H1 (cell line): ENCODE measurements around the gene SIX6. TPM values are rescaled to one million over a fixed set of nuclear protein-coding genes. Genes with fewer than 3 reads are reported as not detected.

ENCODE experiments used
- CTCF ChIA-PET: fragments of 300-600 bp; sonication (Branson Sonifier 250); formaldehyde crosslinking; loops from one replicate; lab custom pipeline; 2021; ENCODE audit not compliant: partially characterized antibody; lab: Charles Lee
- POLR2A ChIA-PET: fragments of 300-600 bp; sonication (Branson Sonifier 250); formaldehyde crosslinking; loops from one replicate; lab custom pipeline; 2021; ENCODE audit warnings: inconsistent platforms; ENCODE audit not compliant: partially characterized antibody; lab: Charles Lee
- DNase-seq, 2 experiments: peaks; one replicate each; pipeline versions ENCODE4 v3.0.0 to v3.0.0-alpha.2; 2010 to 2022; ENCODE audit warnings: low spot score in 2 of 2, low read depth in 1 of 2, mixed read lengths in 1 of 2
- FAIRE-seq: peaks from 2 replicates; lab custom pipeline; 2011; peaks lifted over from hg19 to GRCh38; lab: Jason Lieb, UNC
- H2AFZ ChIP-seq: 2 replicates; pipeline ENCODE4 v1.8.1; 2012; ENCODE audit warnings: low read length, inconsistent platforms
- H2AK5ac ChIP-seq: 2 replicates; pipeline ENCODE4 v1.6.1; 2013; ENCODE audit warnings: low read depth, low read length
- H2BK120ac ChIP-seq: replicated peaks from 2 replicates; pipeline ENCODE3; 2013; ENCODE audit warnings: low read depth, low read length, inconsistent platforms
- H2BK12ac ChIP-seq: 2 replicates; pipeline ENCODE4 v1.6.1; 2013; ENCODE audit warnings: low read depth, low read length
- H2BK15ac ChIP-seq: 2 replicates; pipeline ENCODE4 v1.6.1; 2013; ENCODE audit warnings: low read length
- H2BK20ac ChIP-seq: 2 replicates; pipeline ENCODE4 v1.6.1; 2013; ENCODE audit warnings: low read length
- H2BK5ac ChIP-seq: 2 replicates; pipeline ENCODE4 v1.6.1; 2013; ENCODE audit warnings: low read depth, low read length
- H3K14ac ChIP-seq: 2 replicates; pipeline ENCODE4 v1.6.1; 2013; ENCODE audit warnings: inconsistent platforms; ENCODE audit not compliant: insufficient read length
- H3K18ac ChIP-seq: 2 replicates; pipeline ENCODE4 v1.6.1; 2013; ENCODE audit warnings: low read length; ENCODE audit errors: extremely low read depth
- H3K23ac ChIP-seq: 2 replicates; pipeline ENCODE4 v1.6.1; 2013; ENCODE audit warnings: inconsistent platforms; ENCODE audit not compliant: insufficient read length
- H3K23me2 ChIP-seq: 2 replicates; pipeline ENCODE4 v1.6.1; 2013; ENCODE audit warnings: low read depth, low read length
- H3K27ac ChIP-seq: 2 replicates; pipeline ENCODE4 v1.6.1; 2011; ENCODE audit warnings: low read depth, low read length, inconsistent platforms
- H3K27me3 ChIP-seq, 4 experiments: replicated peaks in 1 of 4; 1 replicate in 1 of 4; 2 replicates in 3 of 4; pipeline versions ENCODE4 v1.6.1 to v1.8.1; 2011 to 2013; ENCODE audit warnings: low read length in 3 of 4, mild to moderate bottlenecking in 3 of 4, inconsistent platforms in 2 of 4, mixed read lengths in 2 of 4, moderate library complexity in 1 of 4; ENCODE audit not compliant: control insufficient read depth in 3 of 4, insufficient read depth in 3 of 4; ENCODE audit errors: extremely low read depth in 1 of 4
- H3K36me3 ChIP-seq, 4 experiments: 2 replicates each; pipeline versions ENCODE4 v1.6.1 to v1.8.1; 2011 to 2013; ENCODE audit warnings: mild to moderate bottlenecking in 4 of 4, low read length in 3 of 4, moderate library complexity in 2 of 4, control low read depth in 1 of 4, inconsistent platforms in 1 of 4; ENCODE audit not compliant: insufficient read depth in 4 of 4, control insufficient read depth in 2 of 4
- H3K4ac ChIP-seq: replicated peaks from 2 replicates; pipeline ENCODE3; 2013; ENCODE audit warnings: low read length, low read depth, mixed read lengths, inconsistent platforms; ENCODE audit not compliant: insufficient read length
- H3K4me1 ChIP-seq, 4 experiments: replicated peaks in 1 of 4; 1 replicate in 1 of 4; 2 replicates in 3 of 4; pipeline versions ENCODE4 v1.6.1 to v1.8.1; 2011 to 2013; ENCODE audit warnings: low read length in 3 of 4, inconsistent platforms in 2 of 4, mixed read lengths in 1 of 4; ENCODE audit not compliant: insufficient read depth in 4 of 4, control insufficient read depth in 3 of 4
- H3K4me2 ChIP-seq, 2 experiments: 2 replicates each; pipeline versions ENCODE4 v1.6.1 to v1.8.1; 2011 to 2013; ENCODE audit warnings: low read depth in 2 of 2, low read length in 2 of 2, control low read depth in 1 of 2, inconsistent platforms in 1 of 2, mild to moderate bottlenecking in 1 of 2; ENCODE audit not compliant: insufficient read depth in 1 of 2
- H3K4me3 ChIP-seq, 4 experiments: fragments of 200-600, 300-600 bp in 1 of 4; sonication (generic), shearing (Covaris generic), sonication (Bioruptor Twin) in 1 of 4; 2 replicates each; pipeline versions ENCODE4 v1.5.1 to v1.8.1; 2011 to 2016; ENCODE audit warnings: low read length in 4 of 4, low read depth in 3 of 4, control low read depth in 2 of 4, inconsistent platforms in 2 of 4, mild to moderate bottlenecking in 2 of 4, mixed read lengths in 1 of 4, moderate library complexity in 1 of 4; ENCODE audit not compliant: insufficient read depth in 2 of 4; ENCODE audit errors: extremely low read depth in 1 of 4
- H3K56ac ChIP-seq: replicated peaks from 2 replicates; pipeline ENCODE3; 2013; ENCODE audit warnings: low read depth, mild to moderate bottlenecking, mixed read lengths, low read length, inconsistent platforms; ENCODE audit not compliant: insufficient read length
- H3K79me1 ChIP-seq: 2 replicates; pipeline ENCODE4 v1.6.1; 2013; ENCODE audit warnings: low read depth, low read length, control low read depth
- H3K79me2 ChIP-seq, 2 experiments: 2 replicates each; pipeline versions ENCODE4 v1.6.1 to v1.8.1; 2012 to 2013; ENCODE audit warnings: low read length in 2 of 2, mild to moderate bottlenecking in 2 of 2, inconsistent platforms in 1 of 2; ENCODE audit not compliant: insufficient read depth in 2 of 2, control insufficient read depth in 1 of 2
- H3K9ac ChIP-seq, 4 experiments: replicated peaks in 1 of 4; 1 replicate in 1 of 4; 2 replicates in 3 of 4; pipeline versions ENCODE4 v1.6.1 to v1.8.1; 2011 to 2013; ENCODE audit warnings: low read depth in 3 of 4, low read length in 3 of 4, control low read depth in 2 of 4, mild to moderate bottlenecking in 2 of 4, moderate library complexity in 2 of 4, inconsistent platforms in 1 of 4; ENCODE audit errors: extremely low read depth in 1 of 4
- H3K9me3 ChIP-seq, 2 experiments: 2 replicates each; pipeline versions ENCODE4 v1.6.1 to v1.8.1; 2012 to 2013; ENCODE audit warnings: mild to moderate bottlenecking in 2 of 2, moderate library complexity in 2 of 2, control low read depth in 1 of 2, inconsistent platforms in 1 of 2, low read depth in 1 of 2, low read length in 1 of 2, mixed read lengths in 1 of 2; ENCODE audit not compliant: insufficient read depth in 2 of 2
- H4K20me1 ChIP-seq, 2 experiments: replicated peaks in 1 of 2; 2 replicates each; pipeline versions ENCODE3 to v1.8.1; 2011 to 2013; ENCODE audit warnings: inconsistent platforms in 2 of 2, low read length in 2 of 2, mild to moderate bottlenecking in 1 of 2; ENCODE audit not compliant: insufficient read depth in 2 of 2, control insufficient read depth in 1 of 2
- H4K5ac ChIP-seq: 2 replicates; pipeline ENCODE4 v1.6.1; 2013; ENCODE audit warnings: low read length, low read depth, mixed read lengths, inconsistent platforms; ENCODE audit not compliant: insufficient read length
- H4K8ac ChIP-seq: 2 replicates; pipeline ENCODE4 v1.8.0; 2013; ENCODE audit warnings: mild to moderate bottlenecking, moderate library complexity, low read length, inconsistent platforms; ENCODE audit not compliant: insufficient read depth; ENCODE audit errors: extremely low read depth
- H4K91ac ChIP-seq: replicated peaks from 2 replicates; pipeline ENCODE3; 2013; ENCODE audit warnings: low read length, mixed read lengths, inconsistent platforms; ENCODE audit not compliant: insufficient read length
- CHD1 ChIP-seq: IDR thresholded peaks from 2 replicates; pipeline ENCODE4 v1.6.1; 2012; ENCODE audit warnings: low read depth, low read length, improper control_type of control experiment
- RAD21 ChIP-seq, 2 experiments: IDR thresholded peaks in 1 of 2; conservative IDR thresholded peaks in 1 of 2; 2 replicates each; pipeline ENCODE4 v1.6.1; 2011; ENCODE audit warnings: low read depth in 2 of 2, low read length in 2 of 2, improper control_type of control experiment in 1 of 2, inconsistent platforms in 1 of 2, mild to moderate bottlenecking in 1 of 2, moderate library complexity in 1 of 2
- RBBP5 ChIP-seq: IDR thresholded peaks from 2 replicates; pipeline ENCODE4 v1.7.1; 2012; ENCODE audit warnings: low read depth, mild to moderate bottlenecking, inconsistent platforms, low read length, moderate library complexity, borderline replicate concordance
- SIX5 ChIP-seq: IDR thresholded peaks from 2 replicates; pipeline ENCODE4 v1.6.1; 2011; ENCODE audit warnings: mild to moderate bottlenecking, low read depth, low read length
- SUZ12 ChIP-seq: fragments of 200-600 bp; sonication (generic); IDR thresholded peaks from 2 replicates; pipeline ENCODE4 v1.6.1; 2012; ENCODE audit warnings: mild to moderate bottlenecking, inconsistent platforms, low read length, moderate library complexity, mixed read lengths
- TAF1 ChIP-seq: IDR thresholded peaks from 2 replicates; pipeline ENCODE4 v1.6.1; 2011; ENCODE audit warnings: mild to moderate bottlenecking, low read depth, low read length
- WGBS, 2 experiments: shearing (Covaris generic) in 1 of 2; methylation state at CpG; one replicate each; pipeline versions ENCODE4 v1.1.6 to v1.1.7; 2013 to 2015; ENCODE audit warnings: low lambda C conversion rate in 2 of 2, mixed read lengths in 2 of 2, inconsistent platforms in 1 of 2, low coverage in 1 of 2, missing lambda C conversion rate in 1 of 2; ENCODE audit not compliant: insufficient replicate concordance in 2 of 2, insufficient coverage in 1 of 2, insufficient read length in 1 of 2; ENCODE audit errors: extremely low coverage in 1 of 2, missing lambda C conversion rate in 1 of 2; 5-methylcytosine and 5-hydroxymethylcytosine counted together
- polyA plus RNA-seq, 7 experiments: library from polyadenylated mRNA; depleted of rRNA in 3 of 7; stranded (reverse) in 5 of 7; unstranded in 2 of 7; fragments of >200 nt in 5 of 7; fragments of 200-250 nt in 2 of 7; gene quantifications; 1 replicate in 5 of 7; 2 replicates in 1 of 7; 4 replicates in 1 of 7; pipeline versions ENCODE4 v1.2.1 to v1.2.3, GENCODE V29; 2011 to 2013; ENCODE audit warnings: missing spikeins in 2 of 7, mixed read lengths in 2 of 7
- total RNA-seq: library from RNA; stranded (reverse); fragmentation: NEBNext Ultra II Directional; extraction: Animal tissue kit (Norgen Biotek cat#: 25700); gene quantifications from 2 replicates; pipeline ENCODE4 v1.2.1, GENCODE V29; 2021

The SIX6 gene
- total and polyA plus RNA-seq, 2 of the 8 experiments (the other 6 are each of a cell fraction or from before 2014, with no cell fraction given) = 0.03 TPM; not detected in 1

DNA sequence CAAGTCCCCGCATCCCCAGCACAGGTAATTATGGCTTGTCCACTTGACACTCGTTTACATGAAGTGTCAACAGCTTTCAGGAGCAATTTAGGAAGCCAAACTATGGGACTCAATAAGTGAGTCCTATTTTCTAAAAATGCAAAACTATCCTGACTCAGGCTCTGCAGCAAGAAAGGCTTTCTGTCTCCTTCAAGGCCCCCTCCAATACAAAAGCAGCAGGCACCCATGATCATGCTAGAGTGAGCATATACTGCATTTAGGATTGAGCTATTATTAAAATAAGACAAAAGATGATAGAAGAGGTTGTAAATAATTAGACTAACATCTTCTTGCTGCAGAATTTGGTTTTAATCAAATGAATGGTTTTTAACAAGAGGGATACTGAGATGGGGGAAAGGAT is 3.2 kb downstream of the SIX6 start:
- CTCF ChIA-PET = interaction anchor here (1.1 kb wide), 1 partner anchor 47 kb away, joined by 3 read pairs; no protein-coding TSS in a partner anchor
- 17% methylated on average over 2 of the region's 2 CpGs; no CpG with 5 or more reads in 1 of the 2 experiments for WGBS, 2 experiments
- TF ChIP-seq RBBP5 (no peak), CHD1 (no peak), SUZ12 (no peak), TAF1 (no peak), RAD21 (IDR thresholded peaks at IDR 0.05 in 1 of 2, conservative IDR thresholded peaks at IDR 0.05 in 1 of 2; ENCODE audit: low read depth in 2 of 2, low read length in 2 of 2) (no peak), SIX5 (no peak)

More for the DNA sequence above, 3.2 kb downstream of the SIX6 start:
- Histone ChIP-seq H3K9me3 (no peaks in the 10 kb centered on the region), H3K23me2 (peaks cover 21% of the 10 kb centered on the region), H3K9ac (no peak overlapping the region), H2AFZ (no peak overlapping the region), H4K8ac (no peak overlapping the region), H2BK120ac (no peak overlapping the region), H3K56ac (no peak overlapping the region), H4K20me1 (peaks cover 0 to 19% of the 10 kb centered on the region in 2 experiments), H2BK20ac (no peak overlapping the region), H3K14ac (no peak overlapping the region), H2AK5ac (no peak overlapping the region), H4K91ac (no peak overlapping the region), H3K27ac (no peak overlapping the region), H2BK5ac (no peak overlapping the region), H3K4me2 (no peak overlapping the region; a peak in 1 of 4 replicates), H4K5ac (no peak overlapping the region), H3K79me1 (no peaks in the 10 kb centered on the region), H3K4ac (no peak overlapping the region), H3K36me3 (peaks cover 0 to 3% (median 0%) of the 10 kb centered on the region in 4 experiments; a peak in 1 of 8 replicates), H2BK15ac (no peak overlapping the region), H3K18ac (no peak overlapping the region), H3K23ac (no peak overlapping the region), H3K27me3 (peaks cover 68 to 98% (median 90%) of the 10 kb centered on the region in 4 experiments), H3K79me2 (no peaks in the 10 kb centered on the region), H3K4me1 (peaks cover 13 to 41% (median 22%) of the 10 kb centered on the region in 4 experiments), H3K4me3 (no peak overlapping the region), H2BK12ac (no peak overlapping the region)
- no peak for DNase-seq
- POLR2A ChIA-PET = no interaction called here
- no peak for FAIRE-seq
